Hepatocyte (in vitro differentiated cells): ENCODE measurements around the gene ATG101. TPM values are rescaled to one million over a fixed set of nuclear protein-coding genes. Genes with fewer than 3 reads are reported as not detected.

Experiments used
- DNase-seq: peaks from one replicate; pipeline ENCODE4 v3.0.0-alpha.2; 2016; ENCODE audit warnings: low spot score
- H2AFZ ChIP-seq: fragments of 200-600 bp; sonication (generic); 2 replicates; pipeline ENCODE4 v1.6.0; 2016; ENCODE audit warnings: antibody characterized with exemption, mild to moderate bottlenecking
- H3K27ac ChIP-seq: fragments of 200-600 bp; sonication (generic); 2 replicates; pipeline ENCODE4 v1.5.1; 2016; ENCODE audit warnings: mild to moderate bottlenecking
- H3K27me3 ChIP-seq: fragments of 200-600 bp; sonication (generic); 2 replicates; pipeline ENCODE4 v1.6.1; 2016
- H3K36me3 ChIP-seq: fragments of 200-600 bp; sonication (generic); replicated peaks from 2 replicates; pipeline ENCODE4 v1.5.1; 2016; ENCODE audit warnings: low read depth; ENCODE audit not compliant: insufficient read depth
- H3K4me1 ChIP-seq: fragments of 200-600 bp; sonication (generic); 2 replicates; pipeline ENCODE4 v1.5.1; 2016; ENCODE audit warnings: mild to moderate bottlenecking, moderate library complexity; ENCODE audit not compliant: insufficient read depth
- H3K4me2 ChIP-seq: fragments of 200-600 bp; sonication (generic); 2 replicates; pipeline ENCODE4 v1.6.0; 2016
- H3K4me3 ChIP-seq: fragments of 200-600 bp; sonication (generic); 2 replicates; pipeline ENCODE4 v1.5.1; 2016; ENCODE audit warnings: mild to moderate bottlenecking
- H3K79me2 ChIP-seq: fragments of 200-600 bp; sonication (generic); 2 replicates; pipeline ENCODE4 v1.6.0; 2017; ENCODE audit warnings: mild to moderate bottlenecking
- H3K9me2 ChIP-seq: fragments of 200-600 bp; sonication (generic); replicated peaks from 2 replicates; pipeline ENCODE4 v1.6.0; 2017; ENCODE audit warnings: mild to moderate bottlenecking; ENCODE audit not compliant: insufficient read depth
- H3K9me3 ChIP-seq: fragments of 200-600 bp; sonication (generic); 2 replicates; pipeline ENCODE4 v1.5.1; 2016; ENCODE audit warnings: low read depth, mild to moderate bottlenecking
- H4K20me1 ChIP-seq: fragments of 200-600 bp; sonication (generic); 2 replicates; pipeline ENCODE4 v1.6.0; 2016; ENCODE audit warnings: mild to moderate bottlenecking; ENCODE audit not compliant: insufficient read depth, poor library complexity, severe bottlenecking
- EZH2 ChIP-seq: fragments of 200-600 bp; sonication (generic); IDR thresholded peaks from 2 replicates; pipeline ENCODE4 v1.6.1; 2016; ENCODE audit warnings: antibody characterized with exemption, mild to moderate bottlenecking, borderline replicate concordance
- EZH2phosphoT487 ChIP-seq: fragments of 200-600 bp; sonication (generic); IDR thresholded peaks from one replicate; pipeline ENCODE4 v1.6.1; 2018; ENCODE audit warnings: antibody characterized with exemption, mild to moderate bottlenecking, low read depth, moderate library complexity; ENCODE audit not compliant: unreplicated experiment, severe bottlenecking
- WGBS: methylation state at CpG from one replicate; pipeline ENCODE4 v1.1.6; 2016; ENCODE audit warnings: low lambda C conversion rate; ENCODE audit errors: missing lambda C conversion rate; 5-methylcytosine and 5-hydroxymethylcytosine counted together
- polyA plus RNA-seq: library from polyadenylated mRNA; unstranded; fragments of >200 nt; fragmentation: Nextera tagmentation; extraction: Ambion mirVana; gene quantifications from 2 replicates; pipeline ENCODE4 v1.2.1, GENCODE V29; 2016
- total RNA-seq: library from RNA; depleted of rRNA; stranded (reverse); fragments of >200 nt; gene quantifications from 2 replicates; pipeline ENCODE4 v1.2.3, GENCODE V29; 2014
- TF ChIP-seq, protein P1 (sequence below): fragments of 200-600 bp; sonication (generic); IDR thresholded peaks from 2 replicates; pipeline ENCODE4 v1.5.1; 2016; ENCODE audit warnings: antibody characterized with exemption, mild to moderate bottlenecking; ENCODE audit not compliant: poor library complexity

Gene ATG101
- total and polyA plus RNA-seq, 2 experiments from 2014 or later, result 57.7 to 61.6 TPM

DNA sequence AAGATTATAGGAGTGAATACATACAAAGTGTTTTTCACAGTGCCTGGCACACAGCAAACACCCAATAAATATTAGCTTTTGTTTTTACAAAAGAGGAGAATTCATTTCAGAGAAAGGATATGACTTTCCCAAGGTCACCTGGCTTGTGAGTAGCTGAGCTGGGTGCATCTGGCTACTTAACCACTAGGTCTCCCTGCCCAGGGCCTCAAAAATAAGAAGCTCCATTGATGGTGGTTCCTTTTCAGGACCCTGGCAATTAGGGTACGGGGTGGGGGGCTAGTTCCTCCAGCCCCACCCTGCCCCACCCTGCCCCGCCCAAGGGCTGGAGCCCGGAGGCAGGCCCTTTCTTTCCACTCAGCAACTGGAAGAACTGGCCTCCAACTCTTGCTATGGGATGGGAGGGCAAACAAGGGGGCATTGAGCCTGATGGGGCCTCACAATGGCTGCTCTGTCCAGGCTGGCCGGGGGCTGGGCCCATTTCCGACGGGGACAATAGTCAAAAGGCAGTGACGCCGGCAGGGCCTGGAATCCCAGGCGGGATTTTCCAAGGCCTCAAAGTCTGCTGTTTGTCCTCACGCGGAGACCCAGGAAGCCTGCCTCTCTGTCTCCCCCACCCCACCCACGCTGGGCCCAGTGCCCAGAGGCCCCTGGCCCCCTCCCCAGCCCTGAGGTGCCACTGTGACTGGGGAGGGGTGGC is 8.2 kb upstream of the ATG101 start:
- Histone ChIP-seq H4K20me1 (no peaks in the 10 kb centered on the region), H3K9me3 (no peaks in the 10 kb centered on the region), H3K36me3 (no peaks in the 10 kb centered on the region), H3K4me1 (no peaks in the 10 kb centered on the region), H3K4me3 (no peak overlapping the region), H2AFZ (no peak overlapping the region), H3K4me2 (no peak overlapping the region), H3K79me2 (no peaks in the 10 kb centered on the region), H3K27ac (no peak overlapping the region), H3K9me2 (no peaks in the 10 kb centered on the region), H3K27me3 (peaks cover 6% of the 10 kb centered on the region)
- WGBS, result 69% methylated on average over 11 of the region's 12 CpGs
- DNase-seq, result no peak
- TF ChIP-seq EZH2phosphoT487 (no peak), EZH2 (no peak)
- TF ChIP-seq, protein P1, sequence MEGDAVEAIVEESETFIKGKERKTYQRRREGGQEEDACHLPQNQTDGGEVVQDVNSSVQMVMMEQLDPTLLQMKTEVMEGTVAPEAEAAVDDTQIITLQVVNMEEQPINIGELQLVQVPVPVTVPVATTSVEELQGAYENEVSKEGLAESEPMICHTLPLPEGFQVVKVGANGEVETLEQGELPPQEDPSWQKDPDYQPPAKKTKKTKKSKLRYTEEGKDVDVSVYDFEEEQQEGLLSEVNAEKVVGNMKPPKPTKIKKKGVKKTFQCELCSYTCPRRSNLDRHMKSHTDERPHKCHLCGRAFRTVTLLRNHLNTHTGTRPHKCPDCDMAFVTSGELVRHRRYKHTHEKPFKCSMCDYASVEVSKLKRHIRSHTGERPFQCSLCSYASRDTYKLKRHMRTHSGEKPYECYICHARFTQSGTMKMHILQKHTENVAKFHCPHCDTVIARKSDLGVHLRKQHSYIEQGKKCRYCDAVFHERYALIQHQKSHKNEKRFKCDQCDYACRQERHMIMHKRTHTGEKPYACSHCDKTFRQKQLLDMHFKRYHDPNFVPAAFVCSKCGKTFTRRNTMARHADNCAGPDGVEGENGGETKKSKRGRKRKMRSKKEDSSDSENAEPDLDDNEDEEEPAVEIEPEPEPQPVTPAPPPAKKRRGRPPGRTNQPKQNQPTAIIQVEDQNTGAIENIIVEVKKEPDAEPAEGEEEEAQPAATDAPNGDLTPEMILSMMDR, result no peak

DNA sequence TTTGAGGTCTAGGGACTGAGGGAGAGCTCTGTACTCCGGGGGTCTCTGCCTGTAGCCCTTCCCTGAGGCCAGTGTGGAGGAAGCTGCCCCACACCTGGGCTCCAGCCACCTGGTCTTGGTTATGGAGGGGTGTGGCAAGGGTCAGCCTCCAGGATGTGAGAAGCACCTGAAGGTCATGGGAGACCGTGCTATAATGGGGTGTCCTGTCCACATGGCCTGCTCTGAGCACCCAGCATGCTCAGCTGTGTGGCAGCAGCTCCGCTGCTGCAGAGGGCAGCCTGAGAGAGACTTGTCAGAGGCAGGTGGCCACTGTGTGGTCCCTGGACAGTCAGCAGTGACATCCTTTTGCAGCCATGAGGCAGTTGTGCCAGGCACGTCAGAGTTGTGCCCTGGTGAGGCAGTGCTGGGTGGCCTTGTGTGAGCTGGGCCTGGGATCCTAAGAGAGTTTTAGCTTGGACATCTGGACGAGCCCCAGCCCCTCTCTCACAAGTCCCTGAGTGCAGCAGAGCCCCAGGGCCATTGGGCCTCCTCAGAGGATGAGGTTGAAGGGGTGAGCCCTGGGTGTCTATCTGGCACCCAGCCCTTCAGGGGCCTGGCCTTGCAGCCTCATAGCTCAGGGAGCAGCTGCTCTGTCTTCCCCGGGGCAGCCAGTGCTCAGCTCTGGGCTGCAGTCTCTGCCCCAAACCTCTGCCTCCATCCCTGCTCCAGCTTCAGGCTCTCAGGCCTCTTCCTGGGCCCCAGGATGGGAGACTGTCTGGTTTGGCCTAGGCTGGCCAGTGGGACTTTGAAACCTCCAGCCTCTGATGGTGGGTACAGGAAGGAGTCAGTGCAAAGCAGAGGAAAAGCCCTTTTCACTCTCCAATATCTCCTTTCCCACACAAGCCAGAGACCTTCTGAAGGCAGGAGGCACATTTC is 7.4 kb upstream of the ATG101 start:
- H4K20me1 ChIP-seq, result no peaks in the 10 kb centered on the region
- DNase-seq, result no peak
- H3K4me3 ChIP-seq, result no peak overlapping the region
- H3K79me2 ChIP-seq, result no peaks in the 10 kb centered on the region
- no peaks in the 10 kb centered on the region for H3K36me3 ChIP-seq
- WGBS, result 89% methylated on average over 6 of the region's 6 CpGs
- H3K4me2 ChIP-seq, result no peak overlapping the region
- H3K27me3 ChIP-seq, result peaks cover 12% of the 10 kb centered on the region
- no peak overlapping the region for H2AFZ ChIP-seq
- TF ChIP-seq EZH2 (no peak), EZH2phosphoT487 (no peak)
- TF ChIP-seq, protein P1, result no peak
- no peak overlapping the region for H3K27ac ChIP-seq
- no peaks in the 10 kb centered on the region for H3K9me3 ChIP-seq
- no peaks in the 10 kb centered on the region for H3K4me1 ChIP-seq
- no peaks in the 10 kb centered on the region for H3K9me2 ChIP-seq

DNA sequence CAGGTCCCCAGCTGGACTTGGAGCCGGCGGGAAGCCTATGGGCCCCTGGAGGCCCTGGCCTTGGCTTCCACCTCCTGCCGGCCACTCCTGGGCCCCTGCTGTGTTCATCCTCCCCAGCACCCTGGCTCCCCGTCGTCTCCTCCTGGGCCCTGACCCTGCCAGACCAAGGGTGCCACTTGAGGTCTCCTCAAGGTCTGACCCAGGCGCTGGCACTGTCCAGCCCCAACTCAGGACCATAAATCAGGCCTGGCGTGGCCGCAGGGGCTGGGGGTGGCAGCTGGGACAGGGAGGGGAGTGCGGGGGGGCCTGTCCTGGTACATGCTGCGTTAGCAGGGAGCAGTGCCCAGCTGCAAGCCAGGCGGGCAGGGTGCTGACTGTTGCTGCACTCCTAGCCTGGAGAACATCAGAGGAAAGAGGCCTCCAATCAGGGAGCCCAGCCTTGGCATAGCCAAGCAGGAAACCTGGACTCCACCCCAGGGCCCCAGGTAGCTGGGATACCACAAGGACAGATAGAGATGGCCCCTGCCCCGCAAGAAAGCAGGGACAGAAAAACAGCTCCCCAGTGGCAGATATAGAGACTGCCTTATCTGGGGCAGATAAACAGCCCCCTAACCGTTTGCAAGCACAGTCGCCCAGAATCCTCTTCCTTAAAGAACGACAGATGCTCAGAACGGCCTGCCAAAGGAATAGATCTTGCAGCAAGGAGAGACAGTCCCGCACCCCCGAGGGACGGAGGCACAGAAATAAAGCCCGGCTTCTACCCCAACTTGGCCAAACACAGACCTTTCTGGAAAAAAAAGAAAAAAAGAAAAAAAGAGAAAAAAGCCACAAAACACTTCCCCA is 6.5 kb upstream of the ATG101 start:
- no peak for DNase-seq
- WGBS, result 80% methylated on average over 20 of the region's 20 CpGs

More for the DNA sequence above, 6.5 kb upstream of the ATG101 start:
- no peaks in the 10 kb centered on the region for H3K9me3 ChIP-seq
- TF ChIP-seq, protein P1, result no peak
- TF ChIP-seq EZH2phosphoT487, result no peak
- no peak for TF ChIP-seq EZH2
- H3K79me2 ChIP-seq, result no peaks in the 10 kb centered on the region
- H3K4me2 ChIP-seq, result no peak overlapping the region
- H3K27me3 ChIP-seq, result peaks cover 12% of the 10 kb centered on the region
- H2AFZ ChIP-seq, result no peak overlapping the region
- H3K36me3 ChIP-seq, result no peaks in the 10 kb centered on the region
- H3K27ac ChIP-seq, result no peak overlapping the region
- no peaks in the 10 kb centered on the region for H4K20me1 ChIP-seq
- no peaks in the 10 kb centered on the region for H3K4me1 ChIP-seq
- H3K4me3 ChIP-seq, result no peak overlapping the region
- no peaks in the 10 kb centered on the region for H3K9me2 ChIP-seq
